Measurements from ENCODE around the gene HNF1A.

The HNF1A gene

GRCh38 chr12:121008347-121009098 is 30.2 kb downstream of the HNF1A start:
- Histone ChIP-seq H3K9ac (ENCODE audit: low read length in 5 of 5) (no peak overlapping the region), H3K9me3 (ENCODE audit: control insufficient read depth in 5 of 5, low read length in 5 of 5) (no peaks in the 10 kb centered on the region), H3K27ac (ENCODE audit: low read depth, low read length) (no peak overlapping the region), H3K4me1 (ENCODE audit: control insufficient read depth in 5 of 5, insufficient read depth in 5 of 5, low read length in 5 of 5) (no peaks in the 10 kb centered on the region), H3K4me3 (ENCODE audit: low read depth in 1 of 5, low read length in 5 of 5) (no peak overlapping the region), H3K36me3 (ENCODE audit: control insufficient read depth in 5 of 5, insufficient read depth in 5 of 5, low read length in 5 of 5) (peaks cover 5 to 87% (median 75%) of the 10 kb centered on the region in 5 donors), H3K27me3 (ENCODE audit: control insufficient read depth in 5 of 5, insufficient read depth in 4 of 5, low read length in 5 of 5) (no peaks in the 10 kb centered on the region)

DNA sequence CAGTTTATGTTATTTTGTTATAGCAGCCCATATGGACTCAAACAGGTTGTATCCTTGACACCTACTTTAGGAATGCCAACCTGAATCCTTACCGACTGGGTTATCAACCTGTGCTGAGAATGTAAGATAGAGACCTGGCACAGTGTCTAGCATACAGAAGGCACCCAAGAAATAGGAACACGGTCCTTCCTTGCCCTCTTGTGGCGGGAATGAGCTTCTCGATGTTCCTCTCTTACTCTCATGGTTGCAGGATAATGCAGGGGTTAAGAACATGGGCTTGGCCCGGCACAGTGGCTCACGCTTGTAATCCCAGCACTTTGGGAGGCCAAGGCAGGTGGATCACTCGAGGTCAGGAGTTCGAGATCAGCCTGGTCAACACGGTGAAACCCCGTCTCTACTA is 31.4 kb downstream of the HNF1A start:
- H3K4me3 ChIP-seq (ENCODE audit: low read depth in 1 of 5, low read length in 5 of 5): no peak overlapping the region
- H3K27me3 ChIP-seq (ENCODE audit: control insufficient read depth in 5 of 5, insufficient read depth in 4 of 5, low read length in 5 of 5): no peaks in the 10 kb centered on the region
- no peaks in the 10 kb centered on the region for H3K9me3 ChIP-seq (ENCODE audit: control insufficient read depth in 5 of 5, low read length in 5 of 5)
- H3K9ac ChIP-seq (ENCODE audit: low read length in 5 of 5): no peak overlapping the region
- H3K36me3 ChIP-seq (ENCODE audit: control insufficient read depth in 5 of 5, insufficient read depth in 5 of 5, low read length in 5 of 5): peaks cover 5 to 76% (median 63%) of the 10 kb centered on the region in 5 donors
- H3K27ac ChIP-seq (ENCODE audit: low read depth, low read length): no peak overlapping the region
- peaks cover 0 to under 1% (median 0%) of the 10 kb centered on the region in 5 donors for H3K4me1 ChIP-seq (ENCODE audit: control insufficient read depth in 5 of 5, insufficient read depth in 5 of 5, low read length in 5 of 5)

DNA sequence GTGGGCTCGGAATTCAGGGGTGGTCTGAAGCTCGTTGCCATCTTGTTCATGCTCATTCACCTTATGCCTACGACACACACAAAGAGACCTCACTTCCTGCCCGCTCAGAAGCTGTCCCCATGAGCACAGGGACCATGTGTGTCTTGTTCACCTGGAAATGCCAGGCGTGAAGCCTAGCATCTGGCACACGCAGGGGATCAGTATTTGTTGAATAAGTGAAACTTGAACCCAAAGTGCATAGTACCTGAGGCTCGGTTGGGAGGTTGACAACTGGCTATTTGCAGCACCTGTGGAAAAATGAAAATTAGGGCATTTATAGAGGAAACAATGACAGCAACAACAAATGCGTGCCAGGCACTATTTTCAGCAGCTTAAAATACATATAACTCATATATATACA is 32.5 kb downstream of the HNF1A start:
- no peaks in the 10 kb centered on the region for H3K27me3 ChIP-seq (ENCODE audit: control insufficient read depth in 5 of 5, insufficient read depth in 4 of 5, low read length in 5 of 5)
- peaks cover 5 to 67% (median 55%) of the 10 kb centered on the region in 5 donors for H3K36me3 ChIP-seq (ENCODE audit: control insufficient read depth in 5 of 5, insufficient read depth in 5 of 5, low read length in 5 of 5)
- H3K27ac ChIP-seq (ENCODE audit: low read depth, low read length): no peak overlapping the region
- H3K4me3 ChIP-seq (ENCODE audit: low read depth in 1 of 5, low read length in 5 of 5): no peak overlapping the region
- no peaks in the 10 kb centered on the region for H3K9me3 ChIP-seq (ENCODE audit: control insufficient read depth in 5 of 5, low read length in 5 of 5)
- peaks cover 3 to 10% (median 5%) of the 10 kb centered on the region in 5 donors for H3K4me1 ChIP-seq (ENCODE audit: control insufficient read depth in 5 of 5, insufficient read depth in 5 of 5, low read length in 5 of 5)
- H3K9ac ChIP-seq (ENCODE audit: low read length in 5 of 5): no peak overlapping the region

GRCh38 chr12:121011820-121012219 is 33.5 kb downstream of the HNF1A start:
- H3K27me3 ChIP-seq (ENCODE audit: control insufficient read depth in 5 of 5, insufficient read depth in 4 of 5, low read length in 5 of 5): no peaks in the 10 kb centered on the region
- no peak overlapping the region for H3K27ac ChIP-seq (ENCODE audit: low read depth, low read length)
- no peak overlapping the region for H3K9ac ChIP-seq (ENCODE audit: low read length in 5 of 5)
- H3K36me3 ChIP-seq (ENCODE audit: control insufficient read depth in 5 of 5, insufficient read depth in 5 of 5, low read length in 5 of 5): peaks cover 5 to 61% (median 49%) of the 10 kb centered on the region in 5 donors
- H3K9me3 ChIP-seq (ENCODE audit: control insufficient read depth in 5 of 5, low read length in 5 of 5): no peaks in the 10 kb centered on the region
- peaks cover 5 to 17% (median 7%) of the 10 kb centered on the region in 5 donors for H3K4me1 ChIP-seq (ENCODE audit: control insufficient read depth in 5 of 5, insufficient read depth in 5 of 5, low read length in 5 of 5)
- no peak overlapping the region for H3K4me3 ChIP-seq (ENCODE audit: low read depth in 1 of 5, low read length in 5 of 5)

GRCh38 chr12:121013715-121014114 is 35.4 kb downstream of the HNF1A start:
- Histone ChIP-seq H3K9ac (ENCODE audit: low read length in 5 of 5) (no peak overlapping the region), H3K9me3 (ENCODE audit: control insufficient read depth in 5 of 5, low read length in 5 of 5) (no peaks in the 10 kb centered on the region), H3K4me3 (ENCODE audit: low read depth in 1 of 5, low read length in 5 of 5) (no peak overlapping the region), H3K4me1 (ENCODE audit: control insufficient read depth in 5 of 5, insufficient read depth in 5 of 5, low read length in 5 of 5) (peaks cover 5 to 17% (median 7%) of the 10 kb centered on the region in 5 donors), H3K27ac (ENCODE audit: low read depth, low read length) (no peak overlapping the region), H3K36me3 (ENCODE audit: control insufficient read depth in 5 of 5, insufficient read depth in 5 of 5, low read length in 5 of 5) (peaks cover 0 to 42% (median 34%) of the 10 kb centered on the region in 5 donors), H3K27me3 (ENCODE audit: control insufficient read depth in 5 of 5, insufficient read depth in 4 of 5, low read length in 5 of 5) (no peaks in the 10 kb centered on the region)

DNA sequence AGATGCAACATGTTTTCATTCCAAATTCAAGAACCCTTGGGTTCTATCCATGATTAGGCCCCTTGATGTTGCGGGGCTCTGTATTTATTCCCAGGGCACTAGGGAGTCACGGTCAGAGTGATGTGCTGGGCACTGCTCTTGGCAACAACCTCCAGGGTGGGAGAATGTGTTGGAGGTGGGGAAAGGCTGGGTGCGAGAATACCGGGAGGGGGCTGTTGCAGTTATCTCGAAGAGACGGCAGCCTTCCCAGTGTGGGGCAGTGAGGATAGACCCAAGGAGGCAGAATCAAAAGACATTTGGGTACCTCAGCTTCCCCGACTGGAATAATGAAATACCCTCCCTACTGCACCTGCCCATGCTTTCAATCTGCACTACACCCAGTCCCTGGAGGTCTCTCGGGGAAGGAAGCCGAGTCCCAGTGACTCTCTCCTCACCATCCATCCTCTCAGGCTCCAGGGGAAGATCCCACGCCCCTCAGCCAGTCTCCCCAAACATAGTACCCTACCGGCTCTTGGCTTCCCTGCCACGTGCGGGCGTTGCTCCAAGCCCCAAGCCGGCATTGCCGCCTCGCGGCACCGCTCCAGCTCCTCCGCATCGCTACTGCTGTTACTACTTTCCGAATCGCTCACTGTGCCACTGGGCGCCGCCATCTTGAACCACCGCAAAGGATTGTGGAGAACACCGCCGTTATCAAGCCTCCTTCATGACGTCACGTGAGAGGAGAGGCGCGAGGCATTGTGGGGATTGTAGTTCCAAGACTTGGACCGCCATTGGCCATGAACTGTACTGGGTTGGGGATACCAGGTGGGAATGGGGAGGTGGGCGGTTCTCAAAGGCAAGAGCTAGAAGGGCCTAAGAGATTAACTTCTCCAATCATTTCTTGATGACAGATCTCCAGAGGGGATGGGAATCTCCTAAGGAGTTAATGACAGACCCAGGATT is 37.8 kb downstream of the HNF1A start, which contains the start of gene C12orf43:
TSS of gene C12orf43 (minus strand) at position 663 of the 942 bp plus-strand sequence. CDS start at position 650, 13 bp downstream.
- no peaks in the 10 kb centered on the region for H3K27me3 ChIP-seq (ENCODE audit: control insufficient read depth in 5 of 5, insufficient read depth in 4 of 5, low read length in 5 of 5)
- peak within 1 kb of the TSS; percentile 74 for H3K27ac ChIP-seq (ENCODE audit: low read depth, low read length)
- H3K4me3 ChIP-seq (ENCODE audit: low read depth in 1 of 5, low read length in 5 of 5): peak within 1 kb of the TSS; percentile 79 to 100 (median 91)
- H3K4me1 ChIP-seq (ENCODE audit: control insufficient read depth in 5 of 5, insufficient read depth in 5 of 5, low read length in 5 of 5): peaks cover 5 to 17% (median 7%) of the 10 kb centered on the region in 5 donors
- H3K9ac ChIP-seq (ENCODE audit: low read length in 5 of 5): peak within 1 kb of the TSS; percentile 60 to 91 (median 79)
- no peaks in the 10 kb centered on the region for H3K9me3 ChIP-seq (ENCODE audit: control insufficient read depth in 5 of 5, low read length in 5 of 5)
- peaks cover 0 to 29% (median 17%) of the 10 kb centered on the region in 5 donors for H3K36me3 ChIP-seq (ENCODE audit: control insufficient read depth in 5 of 5, insufficient read depth in 5 of 5, low read length in 5 of 5)

GRCh38 chr12:121017966-121018491 is 39.7 kb downstream of the HNF1A start:
- H3K36me3 ChIP-seq (ENCODE audit: control insufficient read depth in 5 of 5, insufficient read depth in 5 of 5, low read length in 5 of 5): peaks cover 0 to 17% (median 7%) of the 10 kb centered on the region in 5 donors
- no peaks in the 10 kb centered on the region for H3K9me3 ChIP-seq (ENCODE audit: control insufficient read depth in 5 of 5, low read length in 5 of 5)
- H3K27me3 ChIP-seq (ENCODE audit: control insufficient read depth in 5 of 5, insufficient read depth in 4 of 5, low read length in 5 of 5): no peaks in the 10 kb centered on the region
- peaks cover 5 to 17% (median 7%) of the 10 kb centered on the region in 5 donors for H3K4me1 ChIP-seq (ENCODE audit: control insufficient read depth in 5 of 5, insufficient read depth in 5 of 5, low read length in 5 of 5)
- H3K9ac ChIP-seq (ENCODE audit: low read length in 5 of 5): no peak overlapping the region
- H3K4me3 ChIP-seq (ENCODE audit: low read depth in 1 of 5, low read length in 5 of 5): no peak overlapping the region
- H3K27ac ChIP-seq (ENCODE audit: low read depth, low read length): no peak overlapping the region

DNA sequence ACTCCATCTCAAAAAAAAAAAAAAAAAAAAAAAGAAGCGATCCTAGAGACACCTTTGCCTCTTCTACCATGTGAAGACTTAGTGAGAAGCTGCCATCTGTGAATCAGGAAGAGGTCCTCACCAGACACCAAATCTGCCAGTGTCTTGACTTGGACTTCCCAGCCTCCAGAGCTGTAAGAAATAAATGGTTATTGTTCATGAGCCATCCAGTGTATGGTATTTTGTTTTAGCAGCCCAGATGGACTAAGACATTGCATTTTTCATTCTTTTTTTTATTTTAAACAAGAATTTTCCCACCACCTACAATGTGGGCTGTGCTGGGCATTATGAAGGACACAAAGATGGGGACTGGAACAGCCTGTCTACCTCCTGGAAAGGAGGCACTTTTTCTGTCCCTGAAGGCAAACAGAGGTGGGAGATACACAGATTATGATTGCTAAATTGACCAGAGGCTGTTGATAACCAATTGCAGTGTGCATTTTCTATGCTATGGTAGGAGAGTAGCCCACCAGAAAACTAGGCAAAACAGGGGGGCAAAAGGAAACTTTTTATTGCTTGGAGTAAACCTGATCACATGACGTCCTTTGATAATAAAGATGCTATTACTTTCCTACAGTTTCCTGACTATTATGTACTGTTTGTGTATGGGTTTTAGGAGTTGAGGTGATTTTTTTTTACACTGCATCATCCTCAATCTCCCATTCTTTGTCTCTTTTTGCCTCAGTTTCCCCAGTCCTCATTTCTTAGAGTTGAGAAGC is 40.7 kb downstream of the HNF1A start:
- peaks cover 5 to 17% (median 7%) of the 10 kb centered on the region in 5 donors for H3K4me1 ChIP-seq (ENCODE audit: control insufficient read depth in 5 of 5, insufficient read depth in 5 of 5, low read length in 5 of 5)
- no peak overlapping the region for H3K9ac ChIP-seq (ENCODE audit: low read length in 5 of 5)
- peaks cover 0 to 16% (median 9%) of the 10 kb centered on the region in 5 donors for H3K36me3 ChIP-seq (ENCODE audit: control insufficient read depth in 5 of 5, insufficient read depth in 5 of 5, low read length in 5 of 5)
- no peak overlapping the region for H3K4me3 ChIP-seq (ENCODE audit: low read depth in 1 of 5, low read length in 5 of 5)
- no peaks in the 10 kb centered on the region for H3K27me3 ChIP-seq (ENCODE audit: control insufficient read depth in 5 of 5, insufficient read depth in 4 of 5, low read length in 5 of 5)
- no peak overlapping the region for H3K27ac ChIP-seq (ENCODE audit: low read depth, low read length)
- no peaks in the 10 kb centered on the region for H3K9me3 ChIP-seq (ENCODE audit: control insufficient read depth in 5 of 5, low read length in 5 of 5)

- Histone ChIP-seq H3K9me3 (ENCODE audit: control insufficient read depth in 5 of 5, low read length in 5 of 5) (no peaks in the 10 kb centered on the region), H3K4me3 (ENCODE audit: low read depth in 1 of 5, low read length in 5 of 5) (no peak overlapping the region), H3K4me1 (ENCODE audit: control insufficient read depth in 5 of 5, insufficient read depth in 5 of 5, low read length in 5 of 5) (no peaks in the 10 kb centered on the region), H3K9ac (ENCODE audit: low read length in 5 of 5) (no peak overlapping the region), H3K27ac (ENCODE audit: low read depth, low read length) (no peak overlapping the region), H3K27me3 (ENCODE audit: control insufficient read depth in 5 of 5, insufficient read depth in 4 of 5, low read length in 5 of 5) (no peaks in the 10 kb centered on the region), H3K36me3 (ENCODE audit: control insufficient read depth in 5 of 5, insufficient read depth in 5 of 5, low read length in 5 of 5) (peaks cover 0 to 24% (median 10%) of the 10 kb centered on the region in 5 donors)
Observed at GRCh38 chr12:121021754-121022153, 43.4 kb downstream of the HNF1A start.

Measured in subcutaneous abdominal adipose tissue (tissue), 5 donors.